GM21367 (cell line): Measurements from ENCODE around the gene SUPT3H.
"Not testable (repeated sequence)": the region's sequence is repeated elsewhere in the genome, so short reads cannot be mapped to it uniquely, and the experiment has no call there.

Experiments used
- ATAC-seq: cut with Tn5 transposase; IDR thresholded peaks from one replicate; pipeline ENCODE4 v1.9.1; 2021; ENCODE audit not compliant: unreplicated experiment

The SUPT3H gene

GRCh38 chr6:45327956-45328522 is 49.7 kb downstream of the SUPT3H start, which contains the start of gene RUNX2:
Gene RUNX2, plus strand, starts transcription at chr6:45328330. Its CDS starts 397 bp downstream, at chr6:45328727.
- ATAC-seq, result no peak

- no peak for ATAC-seq
Observed at GRCh38 chr6:45326698-45327417, 50.9 kb downstream of the SUPT3H start.

GRCh38 chr6:45323656-45324224 is 54.0 kb downstream of the SUPT3H start:
- no peak for ATAC-seq

- no peak for ATAC-seq
Observed at GRCh38 chr6:45320349-45320748, 57.4 kb downstream of the SUPT3H start.

GRCh38 chr6:45314146-45314545 is 63.6 kb downstream of the SUPT3H start:
- ATAC-seq, result no peak

- no peak for ATAC-seq
Observed at GRCh38 chr6:45310118-45310788, 67.5 kb downstream of the SUPT3H start.

- ATAC-seq, result no peak
Observed at GRCh38 chr6:45305546-45305945, 72.2 kb downstream of the SUPT3H start.

- no peak for ATAC-seq
Observed at GRCh38 chr6:45302832-45303231, 74.9 kb downstream of the SUPT3H start.

GRCh38 chr6:45301348-45302142 is 76.2 kb downstream of the SUPT3H start:
- no peak for ATAC-seq

GRCh38 chr6:45300736-45301135 is 77.0 kb downstream of the SUPT3H start:
- no peak for ATAC-seq

GRCh38 chr6:45299096-45299581 is 78.6 kb downstream of the SUPT3H start:
- ATAC-seq, result no peak

- no peak for ATAC-seq
Observed at GRCh38 chr6:45297320-45297719, 80.4 kb downstream of the SUPT3H start.

GRCh38 chr6:45294065-45294701 is 83.6 kb downstream of the SUPT3H start:
- not testable (repeated sequence) for ATAC-seq

- ATAC-seq, result no peak
Observed at GRCh38 chr6:45293306-45293705, 84.4 kb downstream of the SUPT3H start.

GRCh38 chr6:45289751-45290514 is 87.8 kb downstream of the SUPT3H start:
- no peak for ATAC-seq

GRCh38 chr6:45286707-45287106 is 91.0 kb downstream of the SUPT3H start:
- ATAC-seq, result not testable (repeated sequence)

- no peak for ATAC-seq
Observed at GRCh38 chr6:45278367-45278766, 99.4 kb downstream of the SUPT3H start.

GRCh38 chr6:45277741-45278140 is 100.0 kb downstream of the SUPT3H start:
- ATAC-seq, result not testable (repeated sequence)

GRCh38 chr6:45275358-45275757 is 102.4 kb downstream of the SUPT3H start:
- ATAC-seq, result no peak

- ATAC-seq, result no peak
Observed at GRCh38 chr6:45272626-45273025, 105.1 kb downstream of the SUPT3H start.
